ENCODE measurements around the gene SPINK2.

SPINK2 gene

GRCh38 chr4:56799824-56800756, 21.4 kb downstream of the SPINK2 start:
- DNase-seq (ENCODE audit: low read depth in 3 of 3) = peak; percentile 61 to 81 (median 75)

- DNase-seq (ENCODE audit: low read depth in 3 of 3) = no peak
Measured at GRCh38 chr4:56799161-56799759, 22.2 kb downstream of the SPINK2 start.

- DNase-seq (ENCODE audit: low read depth in 3 of 3) = no peak
Measured at GRCh38 chr4:56796211-56796610, 25.3 kb downstream of the SPINK2 start.

- DNase-seq (ENCODE audit: low read depth in 3 of 3) = no peak
Measured at GRCh38 chr4:56791316-56791715, 30.2 kb downstream of the SPINK2 start.

- DNase-seq (ENCODE audit: low read depth in 3 of 3) = no peak
Measured at GRCh38 chr4:56790691-56791091, 30.8 kb downstream of the SPINK2 start.

GRCh38 chr4:56788081-56788480, 33.4 kb downstream of the SPINK2 start:
- no peak for DNase-seq (ENCODE audit: low read depth in 3 of 3)

- DNase-seq (ENCODE audit: low read depth in 3 of 3) = no peak
Measured at GRCh38 chr4:56787380-56787779, 34.1 kb downstream of the SPINK2 start.

- no peak for DNase-seq (ENCODE audit: low read depth in 3 of 3)
Measured at GRCh38 chr4:56786955-56787354, 34.5 kb downstream of the SPINK2 start.

- no peak for DNase-seq (ENCODE audit: low read depth in 3 of 3)
Measured at GRCh38 chr4:56783986-56784385, 37.5 kb downstream of the SPINK2 start.

GRCh38 chr4:56782019-56782418, 39.5 kb downstream of the SPINK2 start:
- DNase-seq (ENCODE audit: low read depth in 3 of 3) = no peak

- no peak for DNase-seq (ENCODE audit: low read depth in 3 of 3)
Measured at GRCh38 chr4:56773346-56773745, 48.2 kb downstream of the SPINK2 start.

GRCh38 chr4:56772134-56772533, 49.4 kb downstream of the SPINK2 start:
- DNase-seq (ENCODE audit: low read depth in 3 of 3) = no peak

GRCh38 chr4:56768763-56769162, 52.7 kb downstream of the SPINK2 start:
- no peak for DNase-seq (ENCODE audit: low read depth in 3 of 3)

- no peak for DNase-seq (ENCODE audit: low read depth in 3 of 3)
Measured at GRCh38 chr4:56768316-56768715, 53.2 kb downstream of the SPINK2 start.

- no peak for DNase-seq (ENCODE audit: low read depth in 3 of 3)
Measured at GRCh38 chr4:56767567-56767966, 53.9 kb downstream of the SPINK2 start.

- no peak for DNase-seq (ENCODE audit: low read depth in 3 of 3)
Measured at GRCh38 chr4:56764775-56765174, 56.7 kb downstream of the SPINK2 start.

GRCh38 chr4:56764223-56764622, 57.3 kb downstream of the SPINK2 start:
- DNase-seq (ENCODE audit: low read depth in 3 of 3) = no peak

GRCh38 chr4:56762484-56763250, 58.8 kb downstream of the SPINK2 start:
- DNase-seq (ENCODE audit: low read depth in 3 of 3) = no peak

GRCh38 chr4:56760183-56760582, 61.3 kb downstream of the SPINK2 start:
- no peak for DNase-seq (ENCODE audit: low read depth in 3 of 3)

All from stimulated activated CD4-positive, alpha-beta T cell treated with anti-CD3 and anti-CD28 coated beads, TNF-alpha, amount 100 ng/mL, for 24 hours (primary cell).